Adrenal gland (tissue), 12 donors: ENCODE measurements around the gene ENDOV. TPM values are rescaled to one million over a fixed set of nuclear protein-coding genes. Genes with fewer than 3 reads are reported as not detected.

ENCODE experiments used
- DNase-seq, 7 donors: peaks; one replicate each; pipeline ENCODE4 v3.0.0-alpha.2; 2019 to 2020
- H3K27ac ChIP-seq, 5 donors: fragments of 200-600 bp; sonication (generic) in 4 of 5; 1 replicate in 3 of 5; 2 replicates in 2 of 5; pipeline versions ENCODE4 v1.5.1 to v1.8.0; 2016 to 2020; ENCODE audit warnings: mild to moderate bottlenecking in 1 of 5
- H3K27me3 ChIP-seq: fragments of 200-600 bp; 2 replicates; pipeline ENCODE4 v1.8.0; 2021
- H3K36me3 ChIP-seq, 2 donors: fragments of 200-600 bp; replicated peaks in 1 of 2; 1 replicate in 1 of 2; 2 replicates in 1 of 2; pipeline versions ENCODE4 v1.5.1 to v1.8.0; 2018 to 2022
- H3K4me1 ChIP-seq, 2 donors: fragments of 200-600 bp; replicated peaks in 1 of 2; 1 replicate in 1 of 2; 2 replicates in 1 of 2; pipeline versions ENCODE4 v1.5.1 to v1.8.0; 2018 to 2021
- H3K4me3 ChIP-seq, 4 donors: fragments of 200-600 bp; sonication (generic) in 3 of 4; one replicate each; pipeline ENCODE4 v1.5.1; 2016 to 2018
- H3K9me3 ChIP-seq, 3 donors: fragments of 200-600 bp; sonication (generic) in 1 of 3; replicated peaks in 1 of 3; 1 replicate in 2 of 3; 2 replicates in 1 of 3; pipeline versions ENCODE4 v1.5.1 to v1.8.0; 2016 to 2021
- CTCF ChIP-seq, 6 experiments: fragments of 450-650 bp in 4 of 6; fragments of 200-600 bp in 2 of 6; sonication (generic) in 1 of 6; IDR thresholded peaks; 1 replicate in 5 of 6; 2 replicates in 1 of 6; pipeline versions ENCODE4 v1.5.1 to v1.8.0; 2016 to 2021; ENCODE audit warnings: antibody characterized with exemption in 6 of 6, mild to moderate bottlenecking in 2 of 6, moderate library complexity in 1 of 6
- POLR2A ChIP-seq, 2 donors: fragments of 450-650 bp; IDR thresholded peaks; one replicate each; pipeline ENCODE4 v1.6.1; 2017; ENCODE audit warnings: antibody characterized with exemption in 2 of 2, mild to moderate bottlenecking in 2 of 2, moderate library complexity in 1 of 2
- WGBS, 4 donors: extraction: QIAGEN DNeasy Blood & Tissue Kit in 2 of 4; methylation state at CpG; one replicate each; pipeline versions ENCODE4 v1.1.5 to v1.1.7; 2013 to 2017; 5-methylcytosine and 5-hydroxymethylcytosine counted together
- intact Hi-C, 2 donors: fragments of 100-400 bp; cut with DNase I; formaldehyde crosslinking; loops; one replicate each; pipeline versions ENCODE4 v1.14.1 to v1.15.0; 2022 to 2023
- polyA plus RNA-seq, 3 donors: library from polyadenylated mRNA; stranded (reverse); fragments of 200-250 nt in 2 of 3; fragments of 350-450 nt in 1 of 3; fragmentation: Illumina TruSeq in 1 of 3; extraction: RNeasy Lipid Tissue Mini Kit (QIAGEN cat#74804) in 1 of 3; gene quantifications; one replicate each; pipeline ENCODE4 v1.2.3, GENCODE V29; 2013 to 2014
- total RNA-seq, 9 donors: library from RNA; depleted of rRNA in 4 of 9; stranded (reverse); fragments of >200 nt in 4 of 9; fragments of 120-200 nt in 1 of 9; fragmentation: NEBNext Ultra II Directional in 1 of 9; extraction: Animal tissue kit (Norgen Biotek cat#: 25700) in 1 of 9; gene quantifications; one replicate each; pipeline versions ENCODE4 v1.1.0 to v1.2.4, GENCODE V29; 2013 to 2023
- donor health status: healthy with polysubstance abuse.
- donor health status: Bipolar disorder and iron deficiency.
- donor health status: DM: yes; HTN: yes; CAD: no.
- donor health status: DM: no; HTN: no; CAD: no.
- donor health status: DM: no; HTN: no; CAD: no.
- donor health status: DM: yes; HTN: yes; CAD: no.

ENDOV gene
- total and polyA plus RNA-seq, 12 donors, result 7.1 to 31.9 (median 18.3) TPM

DNA sequence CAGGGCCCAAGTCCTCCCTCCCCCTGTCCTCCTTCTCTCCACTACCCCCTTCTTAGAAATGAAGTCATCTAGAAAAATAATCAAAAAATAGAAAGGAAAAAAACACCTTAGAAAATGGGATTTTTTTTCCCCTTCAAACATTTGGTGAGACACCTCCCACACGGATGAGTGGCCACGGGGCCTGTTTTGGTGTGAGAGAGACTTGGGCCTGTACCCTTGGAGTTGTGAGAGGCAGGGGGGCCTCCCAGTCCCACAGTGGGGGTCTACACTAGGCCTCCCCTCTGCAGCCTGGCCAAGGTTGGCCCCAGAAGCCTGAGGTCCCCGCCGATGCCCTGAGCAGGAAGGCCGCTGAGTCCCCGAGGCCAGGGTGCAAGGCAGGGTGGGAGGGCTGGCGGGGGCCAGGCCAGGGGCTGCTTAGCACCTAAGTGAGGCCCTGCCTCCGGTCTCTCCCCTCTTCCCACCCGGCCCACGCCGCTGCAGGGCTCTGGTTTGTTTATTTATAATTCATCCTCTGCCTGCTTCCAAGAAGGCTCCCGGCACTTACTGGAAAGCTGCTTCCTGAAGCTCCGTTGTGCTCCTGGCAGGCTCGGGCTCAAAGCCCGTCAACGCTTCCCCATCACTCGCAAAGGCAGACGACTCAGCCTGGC lies 35.1 kb downstream of the ENDOV start:
- intact Hi-C loops, result no loop called here
- Histone ChIP-seq H3K4me1 (peaks cover 22 to 31% of the 10 kb centered on the region in 2 donors), H3K9me3 (no peaks in the 10 kb centered on the region), H3K4me3 (no peak overlapping the region), H3K27ac (no peak overlapping the region), H3K36me3 (no peaks in the 10 kb centered on the region), H3K27me3 (no peaks in the 10 kb centered on the region)
- TF ChIP-seq CTCF (IDR thresholded peaks at IDR 0.05), result no peak
- TF ChIP-seq POLR2A (IDR thresholded peaks at IDR 0.05), result no peak
- WGBS, 4 donors, result 43 to 76% (median 56%) methylated on average over 5 to 18 of the region's 18 CpGs
- no peak for DNase-seq

GRCh38 chr17:80451104-80451775 lies 36.3 kb downstream of the ENDOV start:
- TF ChIP-seq POLR2A (IDR thresholded peaks at IDR 0.05), result no peak
- TF ChIP-seq CTCF (IDR thresholded peaks at IDR 0.05), result no peak
- Histone ChIP-seq H3K4me3 (no peak overlapping the region), H3K4me1 (peaks cover 26 to 29% of the 10 kb centered on the region in 2 donors), H3K9me3 (no peaks in the 10 kb centered on the region), H3K36me3 (no peaks in the 10 kb centered on the region), H3K27ac (no peak overlapping the region), H3K27me3 (no peaks in the 10 kb centered on the region)
- intact Hi-C loops, result no loop called here
- 83 to 92% (median 85%) methylated on average over 4 to 9 of the region's 9 CpGs for WGBS, 4 donors
- DNase-seq, result no peak

DNA sequence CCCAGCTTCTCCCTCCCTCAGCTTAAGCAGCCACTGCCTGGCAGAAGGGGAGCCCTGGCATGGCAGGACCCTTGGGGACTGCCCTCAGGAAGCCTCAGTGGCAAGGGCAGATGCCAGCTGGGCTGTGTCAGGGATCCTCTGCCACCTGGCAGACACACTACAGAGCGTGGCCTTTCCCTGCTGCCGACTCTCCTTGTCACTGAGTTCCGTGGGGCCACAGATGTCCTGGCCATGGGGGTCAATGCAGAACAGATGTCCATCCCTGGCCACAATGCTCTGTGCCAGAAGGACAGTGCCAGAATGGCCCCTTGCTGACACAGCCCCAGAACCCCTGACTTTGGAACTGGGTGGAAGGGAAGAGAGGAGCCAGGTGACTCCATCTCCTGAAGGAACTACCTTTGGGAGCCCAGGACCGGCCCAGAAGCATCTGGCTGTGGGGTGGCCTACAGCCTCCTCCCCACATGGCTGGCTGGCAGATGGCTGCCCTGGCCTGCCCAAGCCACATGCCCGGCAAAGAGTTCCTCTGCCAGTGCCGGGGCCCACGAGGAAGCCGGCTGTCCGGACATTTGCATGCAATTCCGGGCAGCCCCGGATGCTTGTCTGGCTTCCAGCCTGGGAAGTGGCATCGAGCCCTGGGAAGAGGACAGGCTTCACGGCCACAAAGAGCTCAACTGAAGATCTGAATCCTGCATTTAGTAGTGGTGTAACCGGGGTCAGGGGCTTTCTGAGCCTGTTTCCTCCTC lies 37.4 kb downstream of the ENDOV start:
- H3K9me3 ChIP-seq, result no peaks in the 10 kb centered on the region
- H3K27ac ChIP-seq, result no peak overlapping the region
- H3K4me3 ChIP-seq, result no peak overlapping the region
- WGBS, 4 donors, result 57 to 84% (median 64%) methylated on average over 8 to 14 of the region's 14 CpGs; no CpG with 5 or more reads in 1 of the 4 donors
- no peak for DNase-seq
- TF ChIP-seq POLR2A (IDR thresholded peaks at IDR 0.05) (no peak), CTCF (IDR thresholded peaks at IDR 0.05) (no peak)
- H3K36me3 ChIP-seq, result no peaks in the 10 kb centered on the region
- H3K4me1 ChIP-seq, result peaks cover 15 to 20% of the 10 kb centered on the region in 2 donors
- no peaks in the 10 kb centered on the region for H3K27me3 ChIP-seq
- intact Hi-C loops, result no loop called here
